DOHH2 (cell line): ENCODE data around the gene PPP1R15A.

Experiments used
- EZH2phosphoT487 ChIP-seq: fragments of 200-600 bp; sonication (generic); IDR thresholded peaks from 2 replicates; pipeline ENCODE4 v1.6.1; 2017; ENCODE audit warnings: borderline replicate concordance, mild to moderate bottlenecking, antibody characterized with exemption, low read length, moderate library complexity, mixed read lengths
- TF ChIP-seq, protein P1 (sequence below): fragments of 200-600 bp; sonication (generic); IDR thresholded peaks from one replicate; pipeline ENCODE4 v1.5.1; 2014; ENCODE audit warnings: antibody characterized with exemption, mild to moderate bottlenecking, low read depth, low read length; ENCODE audit not compliant: poor library complexity, severe bottlenecking

DNA sequence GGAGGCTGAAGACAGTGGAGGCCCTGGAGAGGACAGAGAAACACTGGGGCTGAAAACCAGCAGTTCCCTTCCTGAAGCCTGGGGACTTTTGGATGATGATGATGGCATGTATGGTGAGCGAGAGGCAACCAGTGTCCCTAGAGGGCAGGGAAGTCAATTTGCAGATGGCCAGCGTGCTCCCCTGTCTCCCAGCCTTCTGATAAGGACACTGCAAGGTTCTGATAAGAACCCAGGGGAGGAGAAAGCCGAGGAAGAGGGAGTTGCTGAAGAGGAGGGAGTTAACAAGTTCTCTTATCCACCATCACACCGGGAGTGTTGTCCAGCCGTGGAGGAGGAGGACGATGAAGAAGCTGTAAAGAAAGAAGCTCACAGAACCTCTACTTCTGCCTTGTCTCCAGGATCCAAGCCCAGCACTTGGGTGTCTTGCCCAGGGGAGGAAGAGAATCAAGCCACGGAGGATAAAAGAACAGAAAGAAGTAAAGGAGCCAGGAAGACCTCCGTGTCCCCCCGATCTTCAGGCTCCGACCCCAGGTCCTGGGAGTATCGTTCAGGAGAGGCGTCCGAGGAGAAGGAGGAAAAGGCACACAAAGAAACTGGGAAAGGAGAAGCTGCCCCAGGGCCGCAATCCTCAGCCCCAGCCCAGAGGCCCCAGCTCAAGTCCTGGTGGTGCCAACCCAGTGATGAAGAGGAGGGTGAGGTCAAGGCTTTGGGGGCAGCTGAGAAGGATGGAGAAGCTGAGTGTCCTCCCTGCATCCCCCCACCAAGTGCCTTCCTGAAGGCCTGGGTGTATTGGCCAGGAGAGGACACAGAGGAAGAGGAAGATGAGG is 1.5 kb downstream of the PPP1R15A start:
- TF ChIP-seq, protein P1, sequence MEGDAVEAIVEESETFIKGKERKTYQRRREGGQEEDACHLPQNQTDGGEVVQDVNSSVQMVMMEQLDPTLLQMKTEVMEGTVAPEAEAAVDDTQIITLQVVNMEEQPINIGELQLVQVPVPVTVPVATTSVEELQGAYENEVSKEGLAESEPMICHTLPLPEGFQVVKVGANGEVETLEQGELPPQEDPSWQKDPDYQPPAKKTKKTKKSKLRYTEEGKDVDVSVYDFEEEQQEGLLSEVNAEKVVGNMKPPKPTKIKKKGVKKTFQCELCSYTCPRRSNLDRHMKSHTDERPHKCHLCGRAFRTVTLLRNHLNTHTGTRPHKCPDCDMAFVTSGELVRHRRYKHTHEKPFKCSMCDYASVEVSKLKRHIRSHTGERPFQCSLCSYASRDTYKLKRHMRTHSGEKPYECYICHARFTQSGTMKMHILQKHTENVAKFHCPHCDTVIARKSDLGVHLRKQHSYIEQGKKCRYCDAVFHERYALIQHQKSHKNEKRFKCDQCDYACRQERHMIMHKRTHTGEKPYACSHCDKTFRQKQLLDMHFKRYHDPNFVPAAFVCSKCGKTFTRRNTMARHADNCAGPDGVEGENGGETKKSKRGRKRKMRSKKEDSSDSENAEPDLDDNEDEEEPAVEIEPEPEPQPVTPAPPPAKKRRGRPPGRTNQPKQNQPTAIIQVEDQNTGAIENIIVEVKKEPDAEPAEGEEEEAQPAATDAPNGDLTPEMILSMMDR = no peak
- no peak for TF ChIP-seq EZH2phosphoT487
